Right renal pelvis (tissue), 4 donors: Measurements from ENCODE around the gene DENND1A. TPM values are rescaled to one million over a fixed set of nuclear protein-coding genes. Genes with fewer than 3 reads are reported as not detected.

Experiments used
- DNase-seq, 4 donors: peaks; one replicate each; pipeline ENCODE4 v3.0.0-alpha.2; 2013; ENCODE audit warnings: low read depth in 4 of 4, low spot score in 3 of 4, missing footprints in 1 of 4
- polyA plus RNA-seq, 4 donors: library from polyadenylated mRNA; unstranded; fragments of 120-200 nt; gene quantifications; one replicate each; pipeline ENCODE4 v1.2.1, GENCODE V29; 2013; ENCODE audit not compliant: insufficient read length in 4 of 4

DENND1A gene
- polyA plus RNA-seq, 4 donors: 21.3 to 24.4 (median 23.3) TPM

DNA sequence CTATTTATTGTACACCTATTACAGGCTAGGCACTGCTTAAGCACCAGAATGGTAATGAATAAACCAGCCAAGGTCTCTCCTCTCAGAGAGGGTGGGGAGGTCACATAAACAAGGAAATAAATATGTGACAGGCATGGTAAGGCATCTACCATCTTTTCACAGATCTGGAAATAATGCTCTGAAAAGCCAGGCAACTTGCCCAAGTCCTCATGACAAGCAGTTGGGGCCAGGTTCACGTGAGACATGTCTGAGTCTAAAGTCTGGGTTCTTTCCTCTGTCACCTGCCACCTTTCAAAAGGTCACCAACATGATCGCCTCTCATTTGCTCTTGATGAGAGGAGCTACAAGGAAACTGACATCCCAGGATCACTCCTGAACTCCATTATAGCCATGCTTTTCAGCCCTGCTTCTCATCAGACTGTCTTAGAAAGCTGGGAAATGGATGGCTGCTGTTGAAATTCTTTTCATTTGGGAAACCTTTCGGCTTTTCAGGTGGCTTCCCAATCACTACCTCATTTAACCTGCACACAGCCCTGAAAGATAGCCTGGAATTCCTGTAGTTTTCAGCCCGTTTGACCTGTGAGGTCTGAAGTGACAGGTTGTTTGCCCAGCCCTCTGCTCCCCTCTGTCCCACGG is 450.8 kb downstream of the DENND1A start:
- no peak for DNase-seq

DNA sequence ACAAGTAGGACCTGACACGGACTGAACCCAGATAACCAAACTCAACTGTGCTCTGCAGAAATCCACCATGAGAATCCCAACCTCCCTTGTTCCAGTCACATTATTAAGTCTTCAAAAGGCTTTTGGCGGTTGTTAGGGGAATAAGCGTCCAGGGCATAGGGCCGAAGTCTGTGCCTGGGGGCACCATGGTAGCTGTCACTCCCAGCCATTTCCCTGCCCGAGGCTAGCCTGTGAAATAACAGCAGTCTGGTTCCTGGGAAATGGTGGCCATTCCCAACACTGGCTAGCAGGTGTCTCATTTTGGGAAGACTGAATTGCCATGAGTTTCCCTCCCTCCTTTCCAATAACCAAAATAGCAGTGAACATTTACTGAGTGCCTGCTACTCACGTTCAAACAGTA is 451.8 kb downstream of the DENND1A start:
- DNase-seq: no peak

DNA sequence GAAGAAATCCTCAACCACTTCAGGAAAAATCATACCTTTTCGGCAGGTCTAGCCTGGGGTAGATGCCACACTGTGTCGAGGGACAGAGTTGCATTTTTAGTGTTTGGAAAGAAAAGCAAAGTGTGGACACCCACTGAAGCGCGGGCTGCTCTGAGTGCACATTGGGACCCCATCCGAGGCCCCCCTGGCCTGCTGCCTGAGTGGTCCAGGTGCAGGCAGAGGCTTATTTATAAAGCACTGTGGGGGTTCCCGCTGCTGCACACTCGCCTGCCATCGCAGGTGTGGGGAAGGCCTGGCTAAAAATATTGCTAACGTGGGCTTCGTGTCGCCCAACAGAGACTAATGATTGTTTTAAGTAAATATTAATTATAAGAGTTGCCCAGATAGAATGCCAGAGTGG is 454.5 kb downstream of the DENND1A start:
- no peak for DNase-seq

DNA sequence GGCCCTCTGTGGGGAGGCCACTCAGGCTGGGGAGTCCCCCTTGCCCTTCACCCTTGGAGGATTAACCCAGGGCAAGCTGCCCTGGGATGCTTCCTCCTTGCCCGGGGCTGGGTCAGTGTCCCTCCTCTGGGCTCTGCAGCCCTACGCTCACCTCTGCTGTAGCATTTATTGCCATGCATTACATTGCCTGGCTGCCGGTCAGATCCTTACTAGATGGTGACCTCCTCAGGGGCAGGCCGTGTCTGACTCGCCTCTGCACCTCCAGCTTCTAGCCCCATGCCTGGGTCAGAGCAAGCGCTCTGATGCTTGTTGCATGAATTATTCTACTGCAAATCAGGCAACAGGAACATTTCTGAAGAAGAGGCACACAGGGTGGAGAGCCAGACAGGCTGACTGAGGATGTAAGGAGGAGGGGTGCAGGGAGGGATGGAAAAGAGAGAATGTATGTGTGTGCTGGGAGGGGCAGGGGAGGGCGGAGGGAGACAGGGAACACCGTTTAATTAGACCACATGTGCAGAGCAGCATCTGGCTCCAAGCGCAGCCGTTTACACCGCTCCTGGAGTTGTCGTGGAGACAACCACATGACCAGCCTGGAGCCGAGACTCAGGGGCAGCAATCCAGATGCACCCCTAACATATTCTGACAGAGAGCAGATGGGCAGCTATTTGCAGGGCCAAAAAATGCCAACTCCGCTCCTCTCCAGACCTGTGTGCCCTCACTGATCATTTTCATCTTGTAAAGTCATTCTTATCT is 456.9 kb downstream of the DENND1A start:
- no peak for DNase-seq

DNA sequence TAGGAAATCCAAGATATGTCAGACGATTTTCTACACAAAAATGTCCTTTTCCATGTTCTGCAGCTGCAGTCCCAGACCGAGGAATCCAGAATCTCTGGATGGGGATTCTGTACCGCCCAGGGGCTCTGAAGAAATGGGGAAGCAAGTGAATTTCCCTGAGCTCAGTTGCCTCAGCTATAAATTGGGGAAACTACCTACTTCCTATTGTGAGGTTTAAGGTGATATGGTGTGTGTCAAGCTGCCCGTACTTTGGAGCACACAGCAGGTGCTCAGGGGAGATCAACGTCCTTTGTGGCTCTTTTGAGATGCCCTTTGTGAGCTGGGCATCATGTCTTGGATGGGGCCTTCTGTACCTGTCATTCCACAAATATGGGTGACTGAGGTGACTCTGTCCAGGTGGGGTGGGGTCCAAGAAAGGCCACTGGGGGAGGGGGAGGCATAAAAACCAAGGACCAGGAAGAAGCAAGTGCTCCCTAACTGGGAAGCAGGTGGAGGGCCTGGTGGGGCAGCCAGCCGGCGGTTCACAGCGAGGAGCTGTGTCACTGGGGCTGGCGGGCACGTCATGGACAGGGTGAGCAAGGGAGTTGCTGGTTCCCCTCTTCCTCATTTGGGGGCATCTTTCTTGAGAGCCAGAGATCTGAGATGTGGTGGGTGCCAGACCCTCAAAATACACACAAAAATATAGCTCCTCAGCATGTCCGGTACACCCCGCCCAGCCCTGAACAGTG is 457.9 kb downstream of the DENND1A start:
- DNase-seq: no peak

DNA sequence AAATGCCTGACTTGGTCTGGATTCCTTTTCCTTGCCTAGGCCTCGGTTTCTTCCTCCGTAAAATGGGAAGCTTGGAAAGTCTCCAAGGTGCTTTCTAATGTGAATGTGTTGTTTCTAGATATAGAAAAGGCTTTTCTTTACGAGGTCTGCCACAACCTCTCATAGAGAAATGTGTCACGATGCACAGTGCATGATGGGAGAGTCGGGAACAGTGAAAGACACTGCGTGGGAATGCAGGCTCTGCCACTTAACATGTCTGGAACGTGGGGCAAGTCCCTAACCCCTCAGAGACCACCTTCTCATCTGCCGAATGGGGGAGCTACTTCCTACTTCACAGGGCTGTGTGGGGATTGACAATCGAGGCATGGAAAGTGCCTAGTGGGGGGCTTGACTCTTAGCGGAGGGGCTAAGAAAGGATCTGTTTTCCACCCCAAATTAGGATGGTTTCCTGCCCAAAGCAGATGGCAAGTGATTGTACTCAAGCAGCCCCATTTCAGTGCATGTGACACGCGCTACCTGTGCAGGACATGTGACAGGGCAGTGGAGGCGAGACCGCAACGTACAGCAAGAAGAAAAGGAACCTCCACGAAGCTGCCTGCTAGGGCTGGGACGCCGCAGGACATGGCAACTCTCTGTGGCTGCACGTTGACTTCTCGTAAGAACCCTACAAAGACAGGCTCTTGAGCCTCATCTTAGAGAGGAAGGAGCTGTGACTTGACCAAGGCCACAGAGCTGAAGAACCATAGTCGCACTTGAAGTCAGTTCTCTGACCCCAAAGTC is 458.7 kb downstream of the DENND1A start:
- no peak for DNase-seq

DNA sequence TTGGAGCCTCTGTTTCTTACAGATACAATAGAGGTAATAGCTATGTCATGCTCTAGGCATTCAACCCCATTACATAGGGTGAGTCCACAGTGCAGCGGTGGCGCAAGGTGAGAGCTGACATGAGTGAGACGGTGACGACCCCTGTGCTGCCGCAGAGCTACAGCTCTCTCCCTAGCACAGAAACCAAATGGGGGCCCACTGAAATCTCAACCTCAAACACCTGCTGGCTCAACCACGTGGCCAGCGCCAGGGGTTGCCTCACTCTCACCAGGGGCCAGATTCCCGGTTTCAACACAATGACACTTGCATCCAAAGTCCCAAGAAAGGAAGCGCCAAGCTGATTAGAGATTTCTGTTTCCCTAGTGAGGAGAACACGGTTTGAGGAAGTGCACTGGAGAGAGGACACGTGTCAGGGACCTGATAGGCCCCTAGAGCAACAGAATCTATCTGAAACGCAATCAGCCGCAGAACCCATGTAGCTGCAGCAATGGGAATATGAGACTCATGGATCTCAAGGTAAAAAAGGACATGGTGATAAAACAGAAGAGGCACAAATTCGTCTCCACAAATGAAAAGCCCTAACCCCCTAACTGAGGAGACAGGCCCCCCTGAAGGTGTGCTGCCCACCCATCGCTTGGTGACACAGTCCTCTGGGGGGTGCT is 459.7 kb downstream of the DENND1A start:
- no peak for DNase-seq

DNA sequence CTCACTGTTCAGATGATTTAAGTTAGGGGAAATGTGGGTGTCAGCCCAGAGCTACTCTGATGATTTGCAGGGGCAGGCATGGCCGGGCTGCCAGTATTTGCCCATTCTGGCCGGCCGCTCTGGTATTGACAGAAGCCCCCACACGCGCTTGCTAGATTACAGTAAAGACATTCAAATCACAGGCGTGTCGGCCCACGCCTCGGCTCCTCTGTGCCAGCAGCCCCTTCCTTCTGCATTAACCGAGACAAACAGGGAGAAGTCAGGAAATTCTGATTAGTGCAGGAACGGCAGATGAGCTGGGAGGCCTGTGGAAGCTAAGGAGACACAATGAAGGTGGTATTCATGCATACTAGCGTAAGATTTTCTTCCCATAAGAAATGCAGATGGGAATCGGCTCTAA is 460.6 kb downstream of the DENND1A start:
- no peak for DNase-seq

DNA sequence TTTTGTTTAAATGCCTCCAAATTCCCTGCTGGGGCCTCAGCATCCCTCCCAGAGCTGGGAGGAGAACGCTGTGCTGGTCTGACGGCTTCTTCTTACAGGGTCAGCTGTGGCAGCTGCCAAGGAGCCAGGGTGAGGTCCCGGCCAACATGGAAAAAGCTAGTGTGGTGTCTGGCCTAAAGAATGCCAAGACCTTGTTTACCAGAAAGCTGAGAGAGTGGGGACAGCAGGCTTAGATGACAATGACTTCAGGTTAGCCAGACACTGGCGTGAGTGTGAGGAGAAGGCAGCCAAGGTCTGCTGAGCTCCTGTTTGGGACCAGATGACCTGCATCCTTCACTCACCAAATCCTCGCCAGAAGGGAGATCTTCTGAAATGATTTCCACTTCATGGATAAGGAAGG is 461.4 kb downstream of the DENND1A start:
- no peak for DNase-seq

DNA sequence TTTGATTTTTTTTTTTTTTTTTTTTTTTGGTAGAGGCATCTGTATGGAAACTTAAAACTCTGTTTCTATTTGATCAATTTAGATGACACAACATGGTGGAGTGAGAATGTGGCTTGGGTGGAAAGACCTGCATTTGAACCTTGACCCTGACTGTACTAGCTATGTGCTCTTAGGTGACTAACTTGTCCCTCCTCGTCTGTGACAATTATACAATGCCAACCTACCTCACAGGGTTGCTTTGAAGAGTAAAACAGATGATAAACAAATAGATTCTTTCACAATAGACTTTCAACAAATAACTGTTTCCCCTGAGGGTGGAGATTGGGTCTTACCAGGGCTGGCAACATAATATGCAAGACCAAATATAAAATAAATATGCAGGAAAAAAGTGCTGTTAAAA is 464.6 kb downstream of the DENND1A start:
- no peak for DNase-seq

DNA sequence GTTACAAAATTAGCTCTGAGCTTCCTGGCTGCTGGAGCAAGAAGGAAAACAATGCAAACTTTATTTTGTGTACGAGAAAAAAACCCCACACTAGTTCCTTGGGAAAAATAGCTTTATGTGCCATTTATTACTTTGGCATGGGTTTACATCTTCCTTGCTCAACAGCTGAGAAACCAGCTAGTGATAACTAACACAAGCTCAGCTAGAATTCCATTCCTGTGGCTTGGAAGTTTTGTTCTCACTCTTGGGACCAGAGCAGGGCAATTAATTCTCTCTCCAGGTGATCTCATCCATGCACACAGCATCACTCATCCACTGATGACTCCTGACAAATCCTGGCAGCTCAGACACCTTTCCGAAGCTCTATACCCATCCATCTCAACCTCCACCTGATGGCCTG is 469.8 kb downstream of the DENND1A start:
- DNase-seq: no peak

DNA sequence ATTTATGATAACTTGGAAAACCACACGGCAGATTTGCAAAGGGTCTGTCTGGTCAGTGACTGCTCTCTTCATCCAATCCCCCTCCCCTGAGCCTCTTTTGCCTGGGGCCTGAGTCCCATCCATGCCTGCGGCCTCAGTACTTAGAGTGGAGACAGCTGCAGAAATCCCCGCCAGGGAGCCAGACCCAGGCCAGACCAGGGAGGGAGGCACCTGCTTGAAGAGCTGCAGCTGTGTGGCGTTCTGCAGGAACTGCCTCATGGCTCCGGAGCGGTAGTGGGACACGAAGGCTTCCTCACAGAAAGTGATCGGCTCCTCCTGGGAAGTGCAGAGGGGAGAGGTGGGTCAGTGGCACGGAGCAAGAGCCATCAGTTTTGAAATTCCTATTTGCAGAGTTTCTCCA is 472.3 kb downstream of the DENND1A start:
- peak in 2 of 4 donors; percentile 18 to 23 for DNase-seq

DNA sequence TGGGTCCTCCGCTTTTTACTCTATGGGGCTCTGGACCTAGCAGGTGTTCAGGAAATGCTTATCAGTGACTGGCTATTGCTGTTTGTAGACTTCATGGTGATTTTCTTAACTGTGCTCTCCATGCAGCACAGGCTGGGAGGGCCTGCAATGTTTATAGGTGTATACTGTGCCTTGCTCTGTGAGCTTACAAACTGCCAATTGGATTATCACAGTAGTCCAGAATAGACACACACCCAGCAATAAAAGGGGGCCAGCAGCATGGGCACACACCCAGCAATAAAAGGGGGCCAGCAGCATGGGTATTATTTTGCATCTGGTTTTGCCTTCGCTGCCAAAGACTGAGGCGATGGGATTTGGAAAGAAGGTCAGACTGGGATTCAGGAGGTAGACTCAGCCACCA is 473.9 kb downstream of the DENND1A start:
- no peak for DNase-seq

DNA sequence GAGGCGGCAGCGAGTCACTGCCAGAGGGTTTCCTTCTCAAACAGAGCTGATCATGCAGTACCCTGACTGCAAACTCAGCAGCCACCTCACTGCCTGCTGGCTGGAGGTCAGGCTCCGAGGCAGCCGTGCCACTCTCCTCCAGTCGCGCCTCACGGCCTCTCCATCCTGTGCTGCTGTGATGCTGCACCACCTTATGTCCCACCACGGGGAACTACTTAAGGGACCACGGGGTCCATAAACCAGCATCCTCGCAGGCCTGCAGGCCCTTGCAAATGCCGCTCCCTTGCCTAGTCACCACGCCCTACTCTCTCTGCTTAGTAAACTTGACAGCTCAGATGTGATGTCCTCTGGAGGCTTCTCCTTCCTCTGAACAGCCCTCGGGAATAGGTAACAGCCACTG is 474.7 kb downstream of the DENND1A start:
- no peak for DNase-seq

DNA sequence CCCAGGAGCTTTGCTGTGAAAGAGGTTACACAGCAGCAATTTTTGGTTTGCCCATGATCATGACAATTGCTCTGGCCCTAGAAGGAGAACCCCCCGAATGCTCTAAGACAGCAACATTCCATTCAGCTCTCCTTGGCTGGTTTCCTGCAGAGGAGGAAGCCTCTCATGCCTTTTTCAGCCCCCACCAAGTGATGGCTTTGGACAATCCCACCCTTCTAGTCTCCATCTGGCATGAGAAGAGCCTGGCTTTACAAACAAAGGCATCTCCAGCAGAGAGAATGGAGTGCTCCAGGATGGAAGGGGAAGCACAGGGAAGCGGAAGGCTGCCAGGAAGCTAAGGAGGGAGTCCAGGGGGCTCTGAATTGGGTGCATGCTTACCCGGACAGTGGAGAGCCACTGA is 475.6 kb downstream of the DENND1A start:
- no peak for DNase-seq

DNA sequence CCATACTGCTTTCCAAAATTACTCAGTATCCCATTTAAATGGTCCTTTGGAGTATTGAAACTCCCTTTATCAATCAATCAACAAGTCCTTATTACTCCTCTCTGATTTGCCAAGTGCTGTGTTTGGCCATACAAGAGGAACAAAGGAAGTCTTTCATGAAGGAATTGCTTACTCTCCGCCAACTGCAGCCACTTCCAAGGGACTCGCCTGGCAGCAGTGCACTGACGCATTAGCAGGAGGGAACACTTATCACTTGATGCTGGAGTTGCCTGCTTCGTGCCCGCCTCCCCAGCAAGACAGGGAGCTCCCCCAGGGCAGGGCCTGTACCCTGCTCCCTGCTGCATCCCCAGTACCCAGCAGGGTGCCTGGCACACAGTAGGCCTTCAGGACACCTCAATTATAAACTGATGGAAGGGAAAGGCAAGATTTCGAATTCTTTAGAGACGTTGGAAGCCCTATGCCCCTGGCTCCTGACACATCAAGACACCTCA is 476.1 kb downstream of the DENND1A start:
- no peak for DNase-seq

DNA sequence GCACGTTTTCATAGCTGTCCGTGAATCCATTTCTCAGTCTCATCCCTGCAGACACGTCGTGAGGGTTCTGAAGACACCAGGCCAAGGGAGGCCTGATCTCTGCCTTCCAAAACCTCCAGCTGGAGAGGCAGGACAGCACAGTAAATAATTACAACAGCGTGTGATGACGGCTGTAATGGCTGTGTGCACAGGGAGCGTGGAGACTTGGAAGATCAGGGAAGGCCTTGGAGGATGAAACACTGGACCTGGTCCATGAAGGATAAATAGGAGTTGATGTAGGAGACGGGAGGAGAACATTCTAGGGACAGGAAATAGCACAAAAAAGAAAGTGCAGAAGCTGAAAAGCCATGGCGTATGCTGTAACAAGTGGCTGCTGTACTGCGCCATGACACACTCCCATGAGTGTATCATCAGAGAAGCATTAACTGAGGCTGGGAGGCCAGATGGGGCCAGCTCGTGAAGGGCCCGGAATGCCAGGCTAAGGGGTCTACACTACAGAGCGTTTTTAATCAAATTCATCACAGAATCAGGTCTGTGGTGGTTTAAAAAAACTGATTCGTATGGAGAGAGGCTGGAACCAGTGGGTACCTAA is 476.8 kb downstream of the DENND1A start:
- DNase-seq: no peak

DNA sequence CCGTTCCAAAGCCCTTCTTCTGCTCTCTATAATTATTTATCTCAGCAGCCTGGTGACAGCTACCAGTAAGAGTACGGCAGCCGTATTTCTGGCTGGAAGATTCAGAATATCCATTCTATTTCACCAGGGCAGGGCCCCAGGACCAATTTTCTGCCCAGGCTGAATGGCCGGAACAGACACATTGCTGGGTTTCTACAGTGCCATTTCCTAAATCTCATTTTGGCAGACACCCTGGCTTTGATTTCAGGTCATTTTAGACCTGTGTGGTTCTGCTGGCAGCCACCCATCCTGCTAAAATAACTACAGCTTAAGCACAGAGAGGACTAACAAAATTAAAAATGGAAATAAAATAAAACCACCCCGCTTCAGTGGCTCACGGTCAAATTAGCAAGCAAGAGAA is 478.9 kb downstream of the DENND1A start:
- no peak for DNase-seq

DNA sequence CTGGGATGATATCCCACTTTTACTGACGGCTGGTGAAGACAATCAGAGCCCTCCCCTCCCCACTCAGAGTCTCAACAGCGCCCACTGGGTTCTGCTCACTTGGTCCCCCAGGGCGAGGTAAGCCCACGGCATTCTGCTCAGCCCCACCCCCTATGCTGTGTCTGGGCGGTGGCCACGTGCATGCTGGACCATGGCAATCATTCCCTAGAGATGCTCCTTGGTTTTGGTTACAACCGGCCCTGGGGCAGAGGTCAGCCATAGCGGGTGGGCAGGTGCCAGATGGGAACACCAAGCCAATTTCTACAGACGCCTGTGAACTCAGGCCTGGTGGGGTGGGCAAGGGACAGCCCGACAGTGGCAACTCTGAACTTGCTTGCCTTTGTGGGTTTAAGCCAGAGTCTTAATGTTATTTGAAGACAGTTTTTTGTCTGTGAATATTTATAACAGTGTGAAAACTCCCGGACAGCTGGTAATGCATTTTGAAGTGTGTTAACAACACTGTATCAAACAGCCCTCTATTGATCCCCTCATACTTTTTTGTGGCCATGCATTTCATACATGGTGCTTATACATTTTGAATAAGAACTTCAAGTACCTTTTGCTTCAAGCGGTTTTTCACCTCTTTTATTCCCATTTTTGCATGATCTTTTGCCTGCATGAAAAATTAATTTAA is 479.7 kb downstream of the DENND1A start:
- no peak for DNase-seq
